GM21423 (cell line): ENCODE results near the gene RYR1.
"Not testable (repeated sequence)": the region's sequence is repeated elsewhere in the genome, so short reads cannot be mapped to it uniquely, and the experiment has no call there.

Experiments used
- ATAC-seq: cut with Tn5 transposase; IDR thresholded peaks from one replicate; pipeline ENCODE4 v1.9.1; 2021; ENCODE audit warnings: mild to moderate bottlenecking, moderate library complexity; ENCODE audit not compliant: unreplicated experiment

RYR1 gene

DNA sequence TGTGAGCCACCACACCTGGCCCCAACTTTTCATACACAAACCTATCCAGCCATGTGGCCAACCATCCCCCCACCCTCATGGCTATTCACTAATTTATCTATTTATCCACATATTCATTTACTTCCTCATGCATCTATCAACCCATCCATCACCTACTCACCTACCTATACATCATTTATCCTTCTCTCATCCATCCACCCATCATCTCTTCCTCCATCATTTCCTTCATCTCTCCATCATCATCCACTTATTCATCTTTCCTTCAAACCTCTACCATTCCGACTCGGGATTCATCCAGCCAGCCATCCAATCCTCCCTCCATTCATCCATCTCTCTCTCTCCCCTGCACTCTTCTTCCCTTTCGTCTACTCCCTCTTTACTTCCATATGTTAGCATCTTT lies 54.6 kb downstream of the RYR1 start:
- ATAC-seq: no peak

DNA sequence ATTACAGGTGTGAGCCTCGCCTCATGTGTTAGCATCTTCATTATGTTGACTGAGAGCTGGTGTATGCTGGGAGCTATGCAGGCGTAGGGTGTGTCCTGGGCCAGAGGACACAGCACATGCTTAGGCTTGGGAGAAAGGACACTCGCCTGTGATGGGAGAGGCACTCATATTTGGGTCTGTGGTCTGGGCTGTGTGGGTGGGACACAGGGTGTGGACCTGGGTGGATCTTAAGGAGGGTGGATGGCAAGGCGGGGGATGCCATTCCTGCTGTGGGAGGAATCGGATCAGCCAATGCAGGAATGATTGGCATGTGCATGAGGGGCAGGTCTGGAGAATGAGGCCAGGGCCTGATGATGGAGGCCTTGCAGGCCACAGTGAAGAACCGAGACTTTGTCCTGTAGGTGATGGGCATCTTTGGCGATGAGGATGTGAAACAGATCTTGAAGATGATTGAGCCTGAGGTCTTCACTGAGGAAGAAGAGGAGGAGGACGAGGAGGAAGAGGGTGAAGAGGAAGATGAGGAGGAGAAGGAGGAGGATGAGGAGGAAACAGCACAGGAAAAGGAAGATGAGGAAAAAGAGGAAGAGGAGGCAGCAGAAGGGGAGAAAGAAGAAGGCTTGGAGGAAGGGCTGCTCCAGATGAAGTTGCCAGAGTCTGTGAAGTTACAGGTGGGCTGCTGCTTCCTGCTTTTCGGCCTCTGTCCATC lies 55.4 kb downstream of the RYR1 start:
- no peak for ATAC-seq

DNA sequence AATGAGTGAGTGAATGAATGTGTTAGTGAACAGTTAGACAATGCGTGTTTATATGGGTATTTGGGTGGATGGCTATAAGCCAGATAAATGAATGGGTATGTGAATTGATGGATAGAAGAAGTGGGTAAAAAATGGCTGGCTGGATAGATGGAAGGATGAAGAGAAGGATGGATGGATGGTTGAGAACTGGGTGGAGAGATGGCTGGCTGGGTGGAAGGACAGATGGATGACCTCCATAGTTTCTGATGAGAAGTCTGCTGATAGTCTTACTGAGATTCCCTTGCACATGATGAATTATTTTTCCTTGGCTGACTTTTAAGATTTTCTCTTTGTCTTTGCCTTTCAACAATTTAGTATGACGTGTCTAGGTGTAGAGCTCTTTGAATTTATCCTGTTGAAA lies 57.4 kb downstream of the RYR1 start:
- no peak for ATAC-seq

GRCh38 chr19:38492181-38492813 lies 58.8 kb downstream of the RYR1 start:
- ATAC-seq: no peak

- no peak for ATAC-seq
These were observed 60.9 kb downstream of the RYR1 start for GRCh38 chr19:38494379-38494778.

DNA sequence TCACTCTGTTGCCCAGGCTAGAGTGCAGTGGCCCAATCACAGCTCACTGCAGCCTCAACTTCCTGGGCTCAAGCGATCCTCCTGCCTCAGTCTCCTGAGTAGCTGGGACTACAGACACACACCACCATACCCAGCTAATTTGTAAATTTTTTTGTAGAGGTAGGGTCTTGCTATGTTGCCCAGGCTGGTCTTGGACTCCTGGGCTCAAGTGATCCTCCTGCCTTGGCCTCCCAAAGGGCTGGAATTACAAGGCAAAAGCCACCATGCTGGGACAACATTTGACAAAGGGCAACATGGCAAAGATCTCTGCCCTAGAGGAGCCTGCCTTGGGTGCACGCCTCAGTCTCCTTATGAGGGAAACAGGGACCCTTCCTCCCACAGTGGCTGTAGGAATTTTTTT lies 61.9 kb downstream of the RYR1 start:
- ATAC-seq: not testable (repeated sequence)

DNA sequence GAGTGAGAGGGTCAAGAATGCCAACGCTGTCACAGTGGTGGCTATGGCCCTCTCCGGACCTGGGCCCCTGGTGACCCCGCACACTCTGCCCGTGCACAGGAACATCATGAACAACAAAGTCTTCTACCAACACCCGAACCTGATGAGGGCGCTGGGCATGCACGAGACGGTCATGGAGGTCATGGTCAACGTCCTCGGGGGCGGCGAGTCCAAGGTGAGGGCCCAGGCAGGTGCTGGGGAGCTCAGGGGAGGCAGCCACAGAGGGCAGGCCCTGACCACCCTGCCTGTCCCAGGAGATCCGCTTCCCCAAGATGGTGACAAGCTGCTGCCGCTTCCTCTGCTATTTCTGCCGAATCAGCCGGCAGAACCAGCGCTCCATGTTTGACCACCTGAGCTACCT lies 62.6 kb downstream of the RYR1 start:
- ATAC-seq: no peak

DNA sequence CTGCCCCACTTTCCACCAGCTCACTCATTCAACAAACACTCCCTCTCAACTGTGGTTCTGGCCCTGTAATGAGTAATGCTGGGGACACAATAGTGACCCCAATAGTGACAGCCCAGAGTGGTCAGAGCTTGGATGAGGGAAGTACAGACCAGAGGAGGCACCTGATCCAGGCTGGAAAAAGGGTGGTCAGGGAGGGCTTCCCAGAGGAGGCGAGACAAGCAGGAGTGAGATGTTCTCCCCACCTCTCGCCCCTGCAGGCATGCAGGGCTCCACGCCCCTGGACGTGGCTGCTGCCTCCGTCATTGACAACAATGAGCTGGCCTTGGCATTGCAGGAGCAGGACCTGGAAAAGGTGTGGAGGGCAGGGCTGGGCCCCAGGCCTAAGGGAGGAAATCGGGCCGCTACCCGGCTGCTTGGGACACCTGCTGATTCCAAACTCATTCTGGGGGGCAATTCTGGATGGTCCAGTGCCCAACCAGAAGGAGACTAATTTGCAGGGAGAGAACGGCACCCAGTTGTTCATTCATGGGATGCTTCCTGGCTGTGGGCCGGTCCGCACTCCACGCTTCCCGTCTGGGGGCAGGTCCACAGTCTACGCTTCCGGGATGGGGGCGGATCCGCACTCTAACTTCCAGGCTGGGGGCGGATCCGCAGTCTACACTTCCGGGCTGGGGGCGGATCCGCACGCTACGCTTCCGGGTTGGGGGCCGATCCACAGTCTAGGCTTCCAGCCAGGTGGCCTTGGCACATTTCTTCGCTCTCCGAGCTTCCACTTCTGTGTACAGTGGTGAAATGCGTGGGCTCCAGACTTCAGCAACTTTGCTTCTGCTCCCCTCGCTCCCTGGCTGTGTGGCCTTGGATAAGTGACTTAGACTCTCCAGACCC lies 63.4 kb downstream of the RYR1 start:
- no peak for ATAC-seq

GRCh38 chr19:38497907-38498306 lies 64.4 kb downstream of the RYR1 start:
- no peak for ATAC-seq

DNA sequence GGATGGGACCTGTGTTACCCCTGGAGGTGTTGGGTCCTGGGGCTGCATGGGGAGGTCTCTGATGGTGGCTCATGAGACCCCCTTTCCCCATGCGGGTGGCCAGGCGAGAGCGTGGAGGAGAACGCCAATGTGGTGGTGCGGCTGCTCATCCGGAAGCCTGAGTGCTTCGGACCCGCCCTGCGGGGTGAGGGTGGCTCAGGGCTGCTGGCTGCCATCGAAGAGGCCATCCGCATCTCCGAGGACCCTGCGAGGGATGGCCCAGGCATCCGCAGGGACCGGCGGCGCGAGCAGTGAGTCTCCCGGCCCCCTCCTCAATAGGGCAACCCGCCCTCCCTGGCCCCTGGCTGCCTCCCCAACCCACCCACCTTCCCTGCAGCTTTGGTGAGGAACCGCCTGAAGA lies 66.0 kb downstream of the RYR1 start:
- no peak for ATAC-seq

DNA sequence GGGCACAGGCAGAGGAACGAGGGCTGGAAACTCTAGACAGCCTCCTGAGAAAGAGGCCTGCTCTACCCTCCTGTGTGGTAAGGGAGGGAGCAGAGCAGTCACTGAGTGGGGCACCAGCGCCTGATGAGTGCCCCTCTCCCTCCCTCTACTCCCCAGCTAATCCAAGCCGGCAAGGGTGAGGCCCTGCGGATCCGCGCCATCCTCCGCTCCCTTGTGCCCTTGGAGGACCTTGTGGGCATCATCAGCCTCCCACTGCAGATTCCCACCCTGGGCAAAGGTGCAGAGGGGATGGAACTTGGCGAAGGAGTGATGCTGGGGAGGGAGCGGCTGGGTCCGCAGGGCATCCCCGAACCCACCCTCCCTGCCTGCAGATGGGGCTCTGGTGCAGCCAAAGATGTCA lies 67.0 kb downstream of the RYR1 start:
- no peak for ATAC-seq

- ATAC-seq: no peak
These were observed 69.1 kb downstream of the RYR1 start for GRCh38 chr19:38502410-38503076.

DNA sequence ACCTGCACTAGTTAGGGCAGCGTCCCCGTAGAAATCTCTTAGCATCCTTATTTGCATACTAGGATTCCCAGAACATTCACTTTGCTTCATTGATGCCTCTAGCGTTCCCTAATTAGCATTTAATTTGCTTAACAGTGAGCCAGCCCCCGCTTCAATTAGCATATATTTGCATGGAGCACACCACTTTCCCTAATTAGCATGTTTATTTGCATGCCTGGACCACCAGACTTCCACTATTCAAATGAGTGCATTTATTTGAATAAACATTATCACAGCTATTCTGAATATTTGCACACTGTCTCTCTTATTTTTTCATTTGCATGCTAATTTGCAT lies 69.6 kb downstream of the RYR1 start:
- ATAC-seq: no peak

DNA sequence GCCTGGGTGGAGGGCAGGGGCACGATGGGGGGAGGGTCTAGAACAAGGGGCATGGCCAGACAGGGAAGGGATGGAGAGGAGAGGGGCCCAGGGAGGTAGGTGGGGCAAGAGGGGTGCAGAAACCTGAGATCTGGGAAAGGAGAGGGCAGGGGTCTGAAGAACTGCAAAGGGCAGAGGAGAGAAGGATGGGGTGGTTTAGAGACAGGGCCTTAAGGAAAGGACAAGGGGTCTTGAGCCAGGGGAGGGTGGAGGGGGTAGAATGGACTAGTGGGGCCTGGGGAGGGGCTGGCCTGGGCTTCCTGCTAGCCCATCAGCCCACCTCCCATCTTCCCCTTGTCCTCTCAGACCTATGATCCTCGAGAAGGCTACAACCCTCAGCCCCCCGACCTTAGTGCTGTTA lies 72.5 kb downstream of the RYR1 start:
- no peak for ATAC-seq

DNA sequence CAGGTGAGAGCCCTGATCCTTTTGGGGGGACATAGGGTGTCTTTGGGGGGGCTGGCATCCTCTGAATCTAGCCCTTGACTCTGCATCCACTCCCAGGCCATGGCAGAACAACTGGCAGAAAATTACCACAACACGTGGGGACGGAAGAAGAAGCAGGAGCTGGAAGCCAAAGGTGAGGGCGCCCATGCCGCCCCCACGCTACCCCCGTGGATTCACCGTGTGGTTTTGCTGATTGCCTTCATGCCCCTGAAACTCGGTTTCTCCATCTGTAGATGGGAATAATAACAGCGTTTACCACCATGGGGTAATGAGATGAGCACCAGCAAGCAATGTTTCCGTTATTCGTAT lies 72.9 kb downstream of the RYR1 start:
- no peak for ATAC-seq

GRCh38 chr19:38506723-38507550 lies 73.4 kb downstream of the RYR1 start:
- no peak for ATAC-seq

GRCh38 chr19:38507551-38508127 lies 74.1 kb downstream of the RYR1 start:
- ATAC-seq: no peak

DNA sequence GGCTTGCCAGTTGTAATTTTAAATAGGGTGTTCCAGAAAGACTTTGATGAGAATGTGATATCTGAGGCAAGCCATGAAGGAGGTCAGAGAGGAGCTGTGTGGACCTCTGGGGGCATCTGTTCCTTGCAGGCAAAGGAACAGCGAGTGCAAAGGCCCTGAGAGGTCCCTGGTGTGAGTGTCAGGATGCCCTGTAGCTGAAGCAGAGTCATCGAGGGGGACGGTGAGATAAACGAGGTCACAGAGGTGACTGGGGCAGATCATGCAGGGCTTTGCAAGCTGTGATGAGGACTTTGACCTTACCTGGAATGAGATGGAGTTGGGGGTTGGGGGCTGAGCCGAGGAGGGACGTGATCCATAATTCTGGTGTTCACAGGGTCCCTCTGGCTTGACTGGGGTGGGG lies 75.0 kb downstream of the RYR1 start:
- ATAC-seq: no peak

DNA sequence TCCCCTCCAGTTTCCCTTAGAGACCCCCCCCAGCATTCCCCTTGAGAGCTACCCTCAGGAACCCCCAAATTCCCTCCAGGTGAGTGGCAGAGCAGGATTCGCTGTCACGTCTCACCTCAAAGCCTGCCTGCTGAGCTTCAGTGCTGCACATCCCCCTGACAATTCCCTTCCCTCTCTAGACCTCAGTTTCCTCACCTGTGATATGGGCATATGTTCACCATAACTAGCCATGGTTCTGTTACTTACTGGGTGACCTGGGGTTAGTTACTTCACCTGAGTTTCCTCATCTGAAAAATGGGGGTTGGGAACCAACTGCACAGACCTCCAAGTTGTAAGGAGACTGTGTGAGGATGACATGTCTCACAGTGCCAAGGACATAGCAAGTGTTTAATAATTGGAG lies 75.5 kb downstream of the RYR1 start:
- no peak for ATAC-seq

- no peak for ATAC-seq
These were observed 77.7 kb downstream of the RYR1 start for GRCh38 chr19:38511074-38511708.
